SU-DHL-6 (cell line): ENCODE results near the gene HOXA9.

Experiments used
- H2AFZ ChIP-seq: fragments of 200-600 bp; sonication (generic); 2 replicates; pipeline ENCODE4 v1.6.1; 2014; ENCODE audit warnings: low read depth, mild to moderate bottlenecking, moderate library complexity, mixed read lengths, antibody characterized with exemption, low read length; ENCODE audit not compliant: severe bottlenecking
- H3F3A ChIP-seq: fragments of 200-600 bp; shearing (Covaris generic); 2 replicates; pipeline ENCODE4 v1.6.0; 2016; ENCODE audit warnings: antibody characterized with exemption, mild to moderate bottlenecking; ENCODE audit not compliant: insufficient read depth
- H3K27ac ChIP-seq: fragments of 200-600 bp; sonication (generic); 2 replicates; pipeline ENCODE4 v1.5.1; 2016; ENCODE audit warnings: low read depth, mild to moderate bottlenecking, low read length, moderate library complexity, mixed read lengths
- H3K27me3 ChIP-seq: fragments of 200-600 bp; sonication (generic), shearing (Covaris generic); 2 replicates; pipeline ENCODE4 v1.6.0; 2014; ENCODE audit warnings: mild to moderate bottlenecking, low read length
- H3K36me3 ChIP-seq: fragments of 200-600 bp; sonication (generic); 2 replicates; pipeline ENCODE4 v1.6.1; 2014; ENCODE audit warnings: mild to moderate bottlenecking, low read length, mixed read lengths
- H3K4me2 ChIP-seq: fragments of 300-600, 200-600 bp; shearing (Covaris generic), sonication (generic); 2 replicates; pipeline ENCODE4 v1.6.0; 2014; ENCODE audit warnings: low read length, low read depth, mild to moderate bottlenecking; ENCODE audit not compliant: poor library complexity, severe bottlenecking
- H3K4me3 ChIP-seq: fragments of 200-600 bp; sonication (generic); 2 replicates; pipeline ENCODE4 v1.5.1; 2014; ENCODE audit warnings: antibody characterized with exemption, low read length, mild to moderate bottlenecking, mixed read lengths; ENCODE audit not compliant: insufficient read depth, poor library complexity, severe bottlenecking
- H3K79me2 ChIP-seq: fragments of 200-600 bp; sonication (generic); 2 replicates; pipeline ENCODE4 v1.6.1; 2014; ENCODE audit warnings: mild to moderate bottlenecking, low read length, moderate library complexity; ENCODE audit not compliant: insufficient read depth
- H3K9ac ChIP-seq: fragments of 200-600 bp; sonication (generic); 2 replicates; pipeline ENCODE4 v1.7.0; 2014; ENCODE audit warnings: mild to moderate bottlenecking, low read length
- H3K9me2 ChIP-seq: fragments of 200-600 bp; sonication (generic); replicated peaks from 2 replicates; pipeline ENCODE4 v1.6.1; 2014; ENCODE audit warnings: low read length; ENCODE audit not compliant: insufficient read depth
- H3K9me3 ChIP-seq: fragments of 200-600 bp; sonication (generic); 2 replicates; pipeline ENCODE4 v1.6.1; 2014; ENCODE audit warnings: low read length, mixed read lengths; ENCODE audit not compliant: insufficient read depth
- H4K20me1 ChIP-seq: fragments of 200-600 bp; sonication (generic); 2 replicates; pipeline ENCODE4 v1.6.1; 2014; ENCODE audit warnings: low read depth, mild to moderate bottlenecking, antibody characterized with exemption, low read length, moderate library complexity, mixed read lengths
- CTCF ChIP-seq: fragments of 200-600 bp; sonication (generic); IDR thresholded peaks from one replicate; pipeline ENCODE4 v1.5.1; 2017; ENCODE audit warnings: antibody characterized with exemption, mild to moderate bottlenecking, low read length, moderate library complexity; ENCODE audit not compliant: insufficient read depth, poor library complexity, severe bottlenecking
- EZH2phosphoT487 ChIP-seq: fragments of 200-600 bp; sonication (generic), shearing (Covaris generic); conservative IDR thresholded peaks from 2 replicates; pipeline ENCODE4 v1.6.1; 2018; ENCODE audit warnings: mild to moderate bottlenecking, antibody characterized with exemption, low read length, moderate library complexity, mixed read lengths

The HOXA9 gene

GRCh38 chr7:27186668-27187474, 21.5 kb upstream of the HOXA9 start:
- no peak overlapping the region for H3K4me2 ChIP-seq
- H3K36me3 ChIP-seq, result no peaks in the 10 kb centered on the region
- H3K4me3 ChIP-seq, result no peak overlapping the region
- H3F3A ChIP-seq, result no peaks in the 10 kb centered on the region
- no peaks in the 10 kb centered on the region for H3K79me2 ChIP-seq
- no peak overlapping the region for H3K27ac ChIP-seq
- H4K20me1 ChIP-seq, result no peaks in the 10 kb centered on the region
- H2AFZ ChIP-seq, result no peak overlapping the region
- H3K27me3 ChIP-seq, result no peaks in the 10 kb centered on the region
- H3K9ac ChIP-seq, result no peak overlapping the region
- H3K9me2 ChIP-seq, result no peaks in the 10 kb centered on the region
- H3K9me3 ChIP-seq, result no peaks in the 10 kb centered on the region
- TF ChIP-seq CTCF, result no peak
- TF ChIP-seq EZH2phosphoT487, result no peak

GRCh38 chr7:27185854-27186667, 20.7 kb upstream of the HOXA9 start:
- no peaks in the 10 kb centered on the region for H3K79me2 ChIP-seq
- no peak for TF ChIP-seq CTCF
- no peak for TF ChIP-seq EZH2phosphoT487
- H3K9ac ChIP-seq, result no peak overlapping the region
- no peaks in the 10 kb centered on the region for H3F3A ChIP-seq
- H3K27ac ChIP-seq, result no peak overlapping the region
- no peaks in the 10 kb centered on the region for H3K27me3 ChIP-seq
- H2AFZ ChIP-seq, result no peak overlapping the region
- no peaks in the 10 kb centered on the region for H4K20me1 ChIP-seq
- H3K9me2 ChIP-seq, result no peaks in the 10 kb centered on the region
- H3K36me3 ChIP-seq, result no peaks in the 10 kb centered on the region
- no peaks in the 10 kb centered on the region for H3K9me3 ChIP-seq
- no peak overlapping the region for H3K4me2 ChIP-seq
- H3K4me3 ChIP-seq, result no peak overlapping the region

- no peaks in the 10 kb centered on the region for H4K20me1 ChIP-seq
- no peak within 1 kb of the TSS for H3K9ac ChIP-seq
- H3K9me2 ChIP-seq, result no peaks in the 10 kb centered on the region
- H3K4me2 ChIP-seq, result peak within 1 kb of the TSS; percentile 28
- no peak within 1 kb of the TSS for H3K27ac ChIP-seq
- no peaks in the 10 kb centered on the region for H3K9me3 ChIP-seq
- H3K27me3 ChIP-seq, result no peaks in the 10 kb centered on the region
- no peaks in the 10 kb centered on the region for H3K36me3 ChIP-seq
- no peaks in the 10 kb centered on the region for H3K79me2 ChIP-seq
- H3K4me3 ChIP-seq, result no peak within 1 kb of the TSS
- H2AFZ ChIP-seq, result no peak within 1 kb of the TSS
- TF ChIP-seq CTCF, result no peak
- TF ChIP-seq EZH2phosphoT487, result no peak
- H3F3A ChIP-seq, result no peaks in the 10 kb centered on the region
Measured at GRCh38 chr7:27185013-27185853, 19.9 kb upstream of the HOXA9 start, which contains the start of gene HOXA11. TSS of gene HOXA11 (minus strand) at chr7:27185232. CDS start at chr7:27185144, 88 bp downstream.
